Measurements from ENCODE around the gene CAMK4.

The CAMK4 gene

GRCh38 chr5:111198281-111198966, 25.8 kb upstream of the CAMK4 start:
- no peak for TF ChIP-seq CTCF (IDR thresholded peaks at IDR 0.05; ENCODE audit: unreplicated experiment in 3 of 3)
- no peaks in the 10 kb centered on the region for H3K9me3 Mint-ChIP-seq
- H3K27ac Mint-ChIP-seq, result no peak overlapping the region
- H3K27me3 Mint-ChIP-seq (ENCODE audit: low read depth), result peaks cover 4% of the 10 kb centered on the region
- H3K36me3 Mint-ChIP-seq (ENCODE audit: low read depth), result no peaks in the 10 kb centered on the region
- H3K4me1 Mint-ChIP-seq, result no peaks in the 10 kb centered on the region
- H3K4me3 Mint-ChIP-seq, result no peak overlapping the region

DNA sequence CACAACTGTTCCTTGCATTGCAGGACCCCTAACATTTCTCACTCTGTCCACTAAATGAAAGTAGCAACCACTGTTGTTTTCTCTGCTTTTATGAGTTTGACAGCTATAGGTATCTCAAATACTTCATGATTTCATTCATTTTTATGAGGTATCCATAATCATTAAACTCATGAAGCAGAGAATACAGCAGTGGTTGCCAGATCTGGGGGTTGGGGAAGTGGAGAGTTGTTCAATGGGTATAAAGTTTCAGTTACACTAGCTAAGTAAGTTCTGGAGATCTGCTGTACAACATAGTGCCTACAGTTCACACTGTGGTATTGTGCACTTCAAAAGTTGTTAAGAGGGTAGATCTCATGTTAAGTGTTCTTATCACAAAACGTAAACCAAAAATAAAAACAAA, 23.4 kb upstream of the CAMK4 start:
- Mint-ChIP-seq H3K27me3 (ENCODE audit: low read depth) (peaks cover 4% of the 10 kb centered on the region), H3K36me3 (ENCODE audit: low read depth) (no peaks in the 10 kb centered on the region), H3K9me3 (no peaks in the 10 kb centered on the region), H3K4me3 (no peak overlapping the region), H3K4me1 (no peaks in the 10 kb centered on the region), H3K27ac (no peak overlapping the region)
- TF ChIP-seq CTCF (IDR thresholded peaks at IDR 0.05; ENCODE audit: unreplicated experiment in 3 of 3), result no peak

DNA sequence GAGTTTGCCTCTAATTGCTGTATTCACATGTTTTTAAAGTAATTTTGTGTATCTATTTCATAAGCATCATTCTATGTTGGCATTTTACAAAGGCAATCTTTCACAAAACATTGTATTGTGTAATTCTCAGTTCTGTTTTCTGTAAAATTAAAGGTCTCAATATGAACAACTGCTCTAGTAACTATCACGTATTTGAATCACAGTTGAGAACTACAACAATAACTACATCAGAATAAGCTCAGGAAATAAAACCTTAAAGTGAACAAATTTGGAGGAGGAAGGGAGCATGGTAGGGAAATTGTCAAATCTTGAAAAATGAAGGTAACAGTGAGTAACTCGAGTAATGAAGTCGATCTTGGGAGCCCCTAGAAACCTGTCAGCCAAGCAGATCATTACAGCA, 22.5 kb upstream of the CAMK4 start:
- Mint-ChIP-seq H3K27ac (no peak overlapping the region), H3K36me3 (ENCODE audit: low read depth) (no peaks in the 10 kb centered on the region), H3K27me3 (ENCODE audit: low read depth) (peaks cover 4% of the 10 kb centered on the region), H3K9me3 (no peaks in the 10 kb centered on the region), H3K4me3 (no peak overlapping the region), H3K4me1 (no peaks in the 10 kb centered on the region)
- no peak for TF ChIP-seq CTCF (IDR thresholded peaks at IDR 0.05; ENCODE audit: unreplicated experiment in 3 of 3)

DNA sequence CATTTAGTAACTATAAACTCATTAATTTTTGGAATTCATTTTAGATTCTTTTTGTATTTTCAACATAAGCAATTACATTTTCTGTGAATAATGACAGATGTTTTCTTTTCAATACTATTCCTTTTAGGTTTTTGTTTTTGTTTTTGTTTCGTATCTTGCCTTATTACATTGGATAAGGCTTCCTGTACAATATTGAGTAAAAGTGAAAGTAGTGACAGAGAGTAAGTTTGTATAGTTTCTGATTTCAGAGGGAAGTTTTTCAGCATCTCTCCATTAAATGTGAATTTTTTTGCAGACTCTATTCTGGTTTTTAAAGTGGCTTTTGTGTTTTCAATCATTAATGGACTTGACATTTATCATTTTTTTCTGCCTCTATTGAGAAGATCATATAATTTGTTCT, 12.8 kb upstream of the CAMK4 start:
- Mint-ChIP-seq H3K27me3 (ENCODE audit: low read depth) (peaks cover 7% of the 10 kb centered on the region), H3K36me3 (ENCODE audit: low read depth) (no peaks in the 10 kb centered on the region), H3K4me1 (no peaks in the 10 kb centered on the region), H3K4me3 (no peak overlapping the region), H3K27ac (no peak overlapping the region), H3K9me3 (no peaks in the 10 kb centered on the region)
- TF ChIP-seq CTCF (IDR thresholded peaks at IDR 0.05; ENCODE audit: unreplicated experiment in 3 of 3), result no peak

- no peak for TF ChIP-seq CTCF (IDR thresholded peaks at IDR 0.05; ENCODE audit: unreplicated experiment in 3 of 3)
- Mint-ChIP-seq H3K27ac (no peak overlapping the region), H3K9me3 (no peaks in the 10 kb centered on the region), H3K4me1 (no peaks in the 10 kb centered on the region), H3K27me3 (ENCODE audit: low read depth) (peaks cover 7% of the 10 kb centered on the region), H3K4me3 (no peak overlapping the region), H3K36me3 (ENCODE audit: low read depth) (no peaks in the 10 kb centered on the region)
These were observed 10.0 kb upstream of the CAMK4 start for GRCh38 chr5:111214052-111214742.

- no peak overlapping the region for H3K27ac Mint-ChIP-seq
- H3K4me3 Mint-ChIP-seq, result no peak overlapping the region
- no peaks in the 10 kb centered on the region for H3K36me3 Mint-ChIP-seq (ENCODE audit: low read depth)
- no peaks in the 10 kb centered on the region for H3K9me3 Mint-ChIP-seq
- H3K4me1 Mint-ChIP-seq, result no peaks in the 10 kb centered on the region
- no peak for TF ChIP-seq CTCF (IDR thresholded peaks at IDR 0.05; ENCODE audit: unreplicated experiment in 3 of 3)
- peaks cover 4% of the 10 kb centered on the region for H3K27me3 Mint-ChIP-seq (ENCODE audit: low read depth)
These were observed 8.2 kb upstream of the CAMK4 start for GRCh38 chr5:111215971-111216370.
